Measurements from ENCODE around the gene RNH1.

- TF ChIP-seq, protein P1, sequence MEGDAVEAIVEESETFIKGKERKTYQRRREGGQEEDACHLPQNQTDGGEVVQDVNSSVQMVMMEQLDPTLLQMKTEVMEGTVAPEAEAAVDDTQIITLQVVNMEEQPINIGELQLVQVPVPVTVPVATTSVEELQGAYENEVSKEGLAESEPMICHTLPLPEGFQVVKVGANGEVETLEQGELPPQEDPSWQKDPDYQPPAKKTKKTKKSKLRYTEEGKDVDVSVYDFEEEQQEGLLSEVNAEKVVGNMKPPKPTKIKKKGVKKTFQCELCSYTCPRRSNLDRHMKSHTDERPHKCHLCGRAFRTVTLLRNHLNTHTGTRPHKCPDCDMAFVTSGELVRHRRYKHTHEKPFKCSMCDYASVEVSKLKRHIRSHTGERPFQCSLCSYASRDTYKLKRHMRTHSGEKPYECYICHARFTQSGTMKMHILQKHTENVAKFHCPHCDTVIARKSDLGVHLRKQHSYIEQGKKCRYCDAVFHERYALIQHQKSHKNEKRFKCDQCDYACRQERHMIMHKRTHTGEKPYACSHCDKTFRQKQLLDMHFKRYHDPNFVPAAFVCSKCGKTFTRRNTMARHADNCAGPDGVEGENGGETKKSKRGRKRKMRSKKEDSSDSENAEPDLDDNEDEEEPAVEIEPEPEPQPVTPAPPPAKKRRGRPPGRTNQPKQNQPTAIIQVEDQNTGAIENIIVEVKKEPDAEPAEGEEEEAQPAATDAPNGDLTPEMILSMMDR (IDR thresholded peaks at IDR 0.05), result no peak
- no peak for TF ChIP-seq POLR2A (IDR thresholded peaks at IDR 0.05)
Measured at GRCh38 chr11:456533-456932, 50.5 kb downstream of the RNH1 start.

Data from body of pancreas (tissue), 4 donors.